ENCODE measurements around the gene EPB41.

DNA sequence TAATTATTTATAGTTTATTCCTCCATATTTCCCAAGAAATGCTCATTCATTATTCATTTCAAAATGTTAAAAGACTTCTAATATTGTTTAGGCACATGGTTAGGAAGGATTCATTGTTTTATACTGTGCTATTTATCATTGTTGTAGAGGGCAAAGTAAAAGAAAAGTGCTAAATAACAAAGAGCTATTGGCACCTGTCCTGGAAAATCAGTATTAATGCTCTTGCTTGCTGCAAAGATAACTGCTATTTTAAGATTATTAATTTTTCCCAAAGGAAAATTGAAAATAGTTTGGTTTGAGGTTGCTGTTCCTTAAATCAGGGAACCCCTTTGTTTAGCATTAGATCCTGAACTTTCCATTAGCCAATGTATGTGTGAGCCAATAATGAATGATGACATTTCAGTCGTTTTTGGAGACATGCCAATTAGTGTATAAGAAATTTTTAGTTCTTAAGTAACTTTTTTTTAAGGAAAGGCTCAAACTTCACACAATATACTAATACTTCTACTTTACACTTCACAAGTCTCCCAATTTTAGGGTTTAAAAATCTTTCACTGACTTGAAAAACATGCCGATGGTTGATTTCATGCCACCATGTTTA is 39.9 kb downstream of the EPB41 start:
- TF ChIP-seq, protein P1, sequence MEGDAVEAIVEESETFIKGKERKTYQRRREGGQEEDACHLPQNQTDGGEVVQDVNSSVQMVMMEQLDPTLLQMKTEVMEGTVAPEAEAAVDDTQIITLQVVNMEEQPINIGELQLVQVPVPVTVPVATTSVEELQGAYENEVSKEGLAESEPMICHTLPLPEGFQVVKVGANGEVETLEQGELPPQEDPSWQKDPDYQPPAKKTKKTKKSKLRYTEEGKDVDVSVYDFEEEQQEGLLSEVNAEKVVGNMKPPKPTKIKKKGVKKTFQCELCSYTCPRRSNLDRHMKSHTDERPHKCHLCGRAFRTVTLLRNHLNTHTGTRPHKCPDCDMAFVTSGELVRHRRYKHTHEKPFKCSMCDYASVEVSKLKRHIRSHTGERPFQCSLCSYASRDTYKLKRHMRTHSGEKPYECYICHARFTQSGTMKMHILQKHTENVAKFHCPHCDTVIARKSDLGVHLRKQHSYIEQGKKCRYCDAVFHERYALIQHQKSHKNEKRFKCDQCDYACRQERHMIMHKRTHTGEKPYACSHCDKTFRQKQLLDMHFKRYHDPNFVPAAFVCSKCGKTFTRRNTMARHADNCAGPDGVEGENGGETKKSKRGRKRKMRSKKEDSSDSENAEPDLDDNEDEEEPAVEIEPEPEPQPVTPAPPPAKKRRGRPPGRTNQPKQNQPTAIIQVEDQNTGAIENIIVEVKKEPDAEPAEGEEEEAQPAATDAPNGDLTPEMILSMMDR (IDR thresholded peaks at IDR 0.05; ENCODE audit: extremely low read depth in 1 of 2, insufficient read depth in 1 of 2, low read depth in 1 of 2, low read length in 2 of 2): no peak
- TF ChIP-seq MYC (IDR thresholded peaks at IDR 0.05; ENCODE audit: low read depth, low read length) (no peak), GATA2 (IDR thresholded peaks at IDR 0.05; ENCODE audit: insufficient read depth, insufficient read length, low read depth, low read length) (no peak), POLR2AphosphoS5 (IDR thresholded peaks at IDR 0.05; ENCODE audit: insufficient read depth, low read depth, low read length) (no peak), POLR2A (IDR thresholded peaks at IDR 0.05; ENCODE audit: low read depth, low read length) (no peak), EZH2 (IDR thresholded peaks at IDR 0.05; ENCODE audit: borderline replicate concordance, low read depth, low read length, severe bottlenecking) (no peak)
- TF ChIP-seq, protein P2, sequence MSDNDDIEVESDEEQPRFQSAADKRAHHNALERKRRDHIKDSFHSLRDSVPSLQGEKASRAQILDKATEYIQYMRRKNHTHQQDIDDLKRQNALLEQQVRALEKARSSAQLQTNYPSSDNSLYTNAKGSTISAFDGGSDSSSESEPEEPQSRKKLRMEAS (IDR thresholded peaks at IDR 0.05; ENCODE audit: insufficient read depth, insufficient read length): no peak

Measured in endothelial cell of umbilical vein (primary cell).